Measurements from ENCODE around the gene BACE2.

The BACE2 gene

GRCh38 chr21:41267346-41267745 is 99.4 kb downstream of the BACE2 start:
- no peak for DNase-seq (ENCODE audit: low read depth)
- no peak overlapping the region for H3K4me3 ChIP-seq (ENCODE audit: low read depth, low read length)
- TF ChIP-seq CTCF (IDR thresholded peaks at IDR 0.05; ENCODE audit: control insufficient read depth, extremely low read depth, insufficient read depth) = no peak

GRCh38 chr21:41269535-41269934 is 101.6 kb downstream of the BACE2 start:
- H3K4me3 ChIP-seq (ENCODE audit: low read depth, low read length) = no peak overlapping the region
- no peak for TF ChIP-seq CTCF (IDR thresholded peaks at IDR 0.05; ENCODE audit: control insufficient read depth, extremely low read depth, insufficient read depth)
- DNase-seq (ENCODE audit: low read depth) = no peak

GRCh38 chr21:41277196-41277595 is 109.2 kb downstream of the BACE2 start:
- H3K4me3 ChIP-seq (ENCODE audit: low read depth, low read length) = no peak overlapping the region
- TF ChIP-seq CTCF (IDR thresholded peaks at IDR 0.05; ENCODE audit: control insufficient read depth, extremely low read depth, insufficient read depth) = no peak
- no peak for DNase-seq (ENCODE audit: low read depth)

- DNase-seq (ENCODE audit: low read depth) = no peak
- no peak for TF ChIP-seq CTCF (IDR thresholded peaks at IDR 0.05; ENCODE audit: control insufficient read depth, extremely low read depth, insufficient read depth)
- no peak overlapping the region for H3K4me3 ChIP-seq (ENCODE audit: low read depth, low read length)
Observed at GRCh38 chr21:41277846-41278245, 109.9 kb downstream of the BACE2 start.

- no peak overlapping the region for H3K4me3 ChIP-seq (ENCODE audit: low read depth, low read length)
- no peak for DNase-seq (ENCODE audit: low read depth)
- no peak for TF ChIP-seq CTCF (IDR thresholded peaks at IDR 0.05; ENCODE audit: control insufficient read depth, extremely low read depth, insufficient read depth)
Observed at GRCh38 chr21:41280115-41280919, 112.4 kb downstream of the BACE2 start.

GRCh38 chr21:41282412-41282811 is 114.5 kb downstream of the BACE2 start:
- H3K4me3 ChIP-seq (ENCODE audit: low read depth, low read length) = no peak overlapping the region
- DNase-seq (ENCODE audit: low read depth) = no peak
- TF ChIP-seq CTCF (IDR thresholded peaks at IDR 0.05; ENCODE audit: control insufficient read depth, extremely low read depth, insufficient read depth) = no peak
